D341Med (cell line): Measurements from ENCODE around the gene CARD9.
"Not testable (repeated sequence)": the region's sequence is repeated elsewhere in the genome, so short reads cannot be mapped to it uniquely, and the experiment has no call there.

ENCODE experiments used
- DNase-seq: peaks from one replicate; pipeline ENCODE4 v3.0.0; 2012; ENCODE audit warnings: low spot score

CARD9 gene, protein sequence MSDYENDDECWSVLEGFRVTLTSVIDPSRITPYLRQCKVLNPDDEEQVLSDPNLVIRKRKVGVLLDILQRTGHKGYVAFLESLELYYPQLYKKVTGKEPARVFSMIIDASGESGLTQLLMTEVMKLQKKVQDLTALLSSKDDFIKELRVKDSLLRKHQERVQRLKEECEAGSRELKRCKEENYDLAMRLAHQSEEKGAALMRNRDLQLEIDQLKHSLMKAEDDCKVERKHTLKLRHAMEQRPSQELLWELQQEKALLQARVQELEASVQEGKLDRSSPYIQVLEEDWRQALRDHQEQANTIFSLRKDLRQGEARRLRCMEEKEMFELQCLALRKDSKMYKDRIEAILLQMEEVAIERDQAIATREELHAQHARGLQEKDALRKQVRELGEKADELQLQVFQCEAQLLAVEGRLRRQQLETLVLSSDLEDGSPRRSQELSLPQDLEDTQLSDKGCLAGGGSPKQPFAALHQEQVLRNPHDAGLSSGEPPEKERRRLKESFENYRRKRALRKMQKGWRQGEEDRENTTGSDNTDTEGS

DNA sequence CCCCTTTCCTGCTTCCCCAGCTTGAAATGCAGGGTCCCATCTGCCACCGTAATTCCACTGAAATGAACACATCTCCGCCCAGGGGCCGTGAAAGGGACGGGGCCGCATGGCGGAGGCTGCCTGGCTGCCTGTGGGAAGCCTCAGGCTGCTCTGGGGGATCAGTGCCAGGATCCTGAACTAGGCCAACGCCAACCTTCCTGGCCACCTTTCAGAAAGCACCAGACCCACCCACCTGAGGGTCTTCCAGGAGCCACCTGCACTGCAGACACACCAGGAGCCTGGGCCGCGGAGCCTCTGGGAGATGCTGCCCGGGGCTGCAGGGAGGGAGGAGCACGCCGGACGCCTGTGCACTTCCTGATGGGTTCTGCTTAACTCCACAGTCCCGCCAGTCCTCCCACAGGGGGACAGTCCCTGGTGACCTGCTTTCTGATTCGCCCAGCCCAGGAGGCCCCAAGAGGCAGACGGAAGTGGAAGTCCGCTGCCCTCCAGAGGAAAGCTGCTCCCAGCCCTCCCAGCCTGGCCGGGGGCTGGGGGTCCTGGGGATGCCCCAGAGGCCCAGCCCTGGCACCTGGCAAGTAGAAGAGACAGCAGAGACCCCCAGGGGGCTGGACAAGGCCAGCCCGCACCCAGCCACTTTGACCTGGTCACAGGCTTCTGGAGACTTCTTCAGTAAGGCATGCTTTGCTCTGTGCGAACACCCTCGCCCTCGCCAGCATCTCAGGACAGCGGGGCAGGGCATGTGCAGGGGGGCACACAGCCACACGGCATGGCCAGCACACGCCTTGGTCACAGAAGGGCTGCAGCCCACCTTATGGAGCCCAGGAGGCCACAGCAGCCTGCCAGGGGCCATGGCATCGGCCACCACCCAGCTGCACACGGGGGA lies at the start of gene CARD9:
TSS of gene CARD9 (minus strand) at position 370 of the 883 bp plus-strand sequence. CDS start 1,591 bp downstream, outside the sequence.
- DNase-seq, result no peak

DNA sequence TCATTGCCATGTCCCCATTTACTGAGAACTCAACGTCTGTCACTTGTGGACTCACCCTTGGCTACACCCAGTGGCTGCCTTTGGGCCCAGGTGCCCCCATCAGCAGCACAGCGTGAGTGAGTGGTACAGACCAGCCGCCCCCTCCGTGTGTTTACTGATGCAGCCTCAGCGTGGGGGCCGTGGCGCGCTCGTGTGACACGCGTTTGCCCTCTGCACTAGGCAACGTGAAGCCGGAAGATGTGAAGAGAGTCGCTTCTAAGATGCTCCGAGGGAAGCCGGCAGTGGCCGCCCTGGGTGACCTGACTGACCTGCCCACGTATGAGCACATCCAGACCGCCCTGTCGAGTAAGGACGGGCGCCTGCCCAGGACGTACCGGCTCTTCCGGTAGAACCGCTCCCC lies 49.4 kb upstream of the CARD9 start:
- no peak for DNase-seq

DNA sequence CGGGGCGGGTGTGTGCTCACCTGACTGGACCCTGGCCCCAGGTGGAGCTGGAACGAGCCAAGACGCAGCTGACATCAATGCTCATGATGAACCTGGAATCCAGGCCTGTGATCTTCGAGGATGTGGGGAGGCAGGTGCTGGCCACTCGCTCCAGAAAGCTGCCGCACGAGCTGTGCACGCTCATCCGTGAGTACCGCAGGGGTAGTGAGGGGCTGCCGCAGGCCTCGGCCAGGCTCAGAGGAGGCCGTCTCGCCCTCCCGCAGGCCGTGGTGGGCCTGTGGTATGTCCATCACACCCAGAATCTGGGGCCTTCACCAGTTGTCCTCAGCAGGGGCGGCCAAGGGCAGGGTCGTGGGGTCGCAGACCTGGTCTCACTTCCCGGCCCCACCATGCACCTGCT lies 48.3 kb upstream of the CARD9 start:
- no peak for DNase-seq

DNA sequence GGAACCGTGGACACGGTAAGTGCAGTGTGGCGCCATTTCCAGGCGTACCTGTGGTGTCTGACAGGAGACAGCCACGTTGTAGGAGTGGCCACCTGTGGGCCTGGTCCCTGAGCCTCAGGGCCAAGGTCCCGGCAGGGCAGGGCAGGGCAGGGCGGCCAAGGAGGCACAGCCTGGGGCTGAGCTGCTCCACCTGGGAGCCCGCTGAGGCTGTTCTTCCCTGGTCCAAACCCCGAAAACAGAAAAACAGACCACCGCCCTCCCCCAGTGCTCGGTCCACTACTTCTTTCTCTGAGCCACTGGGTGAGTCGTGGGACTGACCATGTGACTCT lies 45.6 kb upstream of the CARD9 start:
- no peak for DNase-seq

DNA sequence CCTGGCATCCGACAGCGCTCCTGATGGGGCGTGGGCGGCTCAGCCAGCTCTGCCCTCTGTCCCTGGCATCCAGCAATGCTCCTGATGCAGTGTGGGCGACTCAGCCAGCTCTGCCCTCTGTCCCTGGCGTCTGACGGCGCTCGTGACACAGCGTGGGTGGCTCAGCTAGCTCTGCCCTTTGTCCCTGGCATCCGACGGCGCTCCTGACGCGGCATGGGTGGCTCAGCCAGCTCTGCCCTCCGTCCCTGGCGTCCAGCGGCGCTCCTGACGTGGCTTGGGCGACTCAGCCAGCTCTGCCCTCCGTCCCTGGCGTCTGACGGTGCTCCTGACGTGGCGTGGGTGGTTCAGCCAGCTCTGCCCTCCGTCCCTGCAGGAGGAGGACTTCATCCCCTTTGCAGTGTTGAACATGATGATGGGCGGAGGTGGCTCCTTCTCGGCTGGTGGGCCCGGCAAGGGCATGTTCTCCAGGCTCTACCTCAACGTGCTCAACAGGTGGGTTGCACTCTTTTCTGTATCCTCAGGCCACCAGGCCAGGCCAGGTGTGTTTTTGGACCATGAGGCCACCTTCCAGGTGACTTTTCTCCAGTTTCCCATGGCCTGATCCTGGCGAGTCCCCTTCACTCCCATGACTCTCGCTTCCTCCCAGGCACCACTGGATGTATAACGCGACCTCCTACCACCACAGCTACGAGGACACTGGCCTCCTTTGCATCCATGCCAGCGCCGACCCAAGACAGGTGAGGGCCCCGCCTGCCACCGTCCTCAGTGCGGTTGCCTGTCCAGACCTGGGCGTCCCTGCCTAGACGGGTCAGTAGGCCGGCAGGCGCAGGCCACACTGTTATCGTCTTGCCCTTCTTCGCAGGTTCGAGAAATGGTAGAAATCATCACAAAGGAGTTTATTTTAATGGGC lies 45.0 kb upstream of the CARD9 start:
- DNase-seq, result no peak

DNA sequence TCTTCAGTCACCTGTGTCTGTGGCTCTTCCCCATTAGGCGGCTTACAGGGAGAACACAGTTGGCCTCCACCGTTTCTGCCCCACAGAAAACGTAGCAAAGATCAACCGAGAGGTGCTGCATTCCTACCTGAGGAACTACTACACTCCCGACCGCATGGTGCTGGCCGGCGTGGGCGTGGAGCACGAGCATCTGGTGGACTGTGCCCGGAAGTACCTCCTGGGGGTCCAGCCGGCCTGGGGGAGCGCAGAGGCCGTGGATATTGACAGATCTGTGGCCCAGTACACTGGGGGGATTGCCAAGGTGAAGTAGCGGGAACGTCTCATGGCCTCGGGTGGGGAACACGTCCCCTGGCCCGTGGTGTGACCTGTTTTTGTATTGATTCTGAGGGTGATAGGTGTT lies 43.4 kb upstream of the CARD9 start:
- DNase-seq, result no peak

DNA sequence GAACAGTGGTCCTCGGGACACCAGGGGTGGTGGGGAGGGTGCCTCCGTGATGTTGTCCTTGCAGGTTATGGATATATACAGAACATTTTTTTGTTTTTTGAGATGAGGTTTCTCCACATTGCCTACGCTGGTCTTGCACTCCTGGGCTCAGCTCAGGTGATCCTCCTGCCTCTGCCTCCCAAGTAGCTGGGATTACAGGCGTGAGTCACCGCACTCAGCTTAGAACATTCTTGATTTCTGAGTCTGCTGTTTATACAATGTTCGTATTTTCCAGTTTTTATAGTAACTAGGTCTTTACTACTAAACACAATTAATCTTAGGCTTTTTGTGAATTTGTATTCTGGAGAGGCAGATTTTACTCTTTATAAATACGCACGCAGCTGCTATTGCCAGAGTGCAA lies 43.0 kb upstream of the CARD9 start:
- DNase-seq, result no peak

DNA sequence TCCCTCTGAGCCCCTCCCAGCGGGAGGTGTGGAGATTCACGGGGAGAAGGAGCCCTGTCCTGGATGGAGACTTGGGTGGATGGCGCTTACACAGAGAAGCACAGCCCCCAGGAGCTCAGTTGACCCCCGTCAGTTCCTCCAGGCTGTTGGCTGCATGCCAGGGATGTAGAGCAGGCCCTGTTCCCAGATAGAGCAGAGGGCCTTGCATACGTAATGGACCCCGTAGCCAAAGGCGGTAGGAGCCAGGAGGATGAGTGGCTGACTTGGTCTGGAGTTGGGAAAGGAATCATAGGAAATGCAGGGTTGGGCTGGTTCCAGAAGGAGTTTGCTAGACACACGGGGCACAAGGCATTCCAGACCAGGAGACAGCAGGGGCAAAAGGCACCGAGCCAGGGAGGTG lies 39.5 kb upstream of the CARD9 start:
- DNase-seq, result no peak

DNA sequence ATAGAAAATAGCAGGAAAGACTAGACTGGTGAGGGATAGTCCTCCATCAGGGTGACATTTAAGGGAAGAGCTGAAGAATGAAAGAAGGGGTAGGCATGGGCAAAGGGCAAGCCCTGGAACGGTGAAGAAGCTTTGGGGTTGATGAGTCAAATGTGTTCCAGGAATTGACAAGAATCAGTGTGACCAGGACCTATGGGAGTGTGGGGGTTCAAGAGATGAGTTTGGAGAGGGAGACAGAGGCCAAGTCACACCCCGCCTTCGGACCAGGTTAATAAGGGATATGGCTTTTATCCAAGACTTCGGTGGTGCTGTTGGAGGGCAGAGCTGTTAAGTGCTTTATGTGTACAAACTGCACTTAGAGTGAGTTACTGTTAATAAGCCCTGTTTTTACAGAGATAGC lies 37.9 kb upstream of the CARD9 start:
- no peak for DNase-seq

DNA sequence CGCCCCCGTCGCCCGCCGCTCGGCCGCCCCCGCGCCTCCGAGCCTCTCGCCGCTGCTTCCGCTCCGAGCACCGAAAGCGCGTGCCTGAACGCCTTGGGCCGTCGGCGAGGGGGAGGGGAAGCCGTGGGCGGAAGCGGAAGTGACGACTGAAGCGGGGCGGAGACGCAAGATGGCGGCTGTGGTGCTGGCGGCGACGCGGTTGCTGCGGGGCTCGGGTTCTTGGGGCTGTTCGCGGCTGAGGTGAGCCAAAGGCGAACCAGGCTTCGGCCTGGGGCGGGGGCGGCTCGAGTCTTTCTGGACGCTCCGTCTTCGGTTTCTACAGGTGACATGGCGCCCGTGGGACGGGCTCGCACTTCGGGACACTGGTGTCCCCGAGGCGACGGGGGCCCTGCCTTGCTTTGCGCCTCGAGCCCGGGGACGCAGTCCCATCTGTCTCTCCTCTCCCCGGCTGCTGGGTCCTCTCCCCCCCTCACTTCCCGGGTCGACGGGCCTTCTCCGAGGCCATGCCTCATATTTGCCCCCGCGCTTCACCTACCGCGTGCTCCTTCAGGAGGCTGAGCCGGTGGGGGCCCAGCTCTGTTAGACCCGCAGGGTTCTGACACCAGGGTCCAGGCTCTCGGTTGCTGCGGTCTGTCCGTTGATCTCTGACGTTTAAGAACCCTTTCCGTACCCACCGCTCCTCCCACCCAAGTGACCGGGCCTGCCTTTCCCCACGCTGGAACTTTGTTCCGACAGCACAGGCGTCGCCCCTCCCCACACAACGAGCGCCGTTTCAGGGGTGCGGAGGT lies 37.2 kb upstream of the CARD9 start, which contains the start of the genes ENTR1 and PMPCA:
TSS of gene ENTR1 (minus strand) at position 115 of the 788 bp plus-strand sequence. CDS start 217 bp downstream, outside the sequence.
TSS of gene PMPCA (plus strand) at position 159 of the 788 bp plus-strand sequence. CDS start at position 170, 11 bp downstream.
- peak; percentile 98 for DNase-seq

DNA sequence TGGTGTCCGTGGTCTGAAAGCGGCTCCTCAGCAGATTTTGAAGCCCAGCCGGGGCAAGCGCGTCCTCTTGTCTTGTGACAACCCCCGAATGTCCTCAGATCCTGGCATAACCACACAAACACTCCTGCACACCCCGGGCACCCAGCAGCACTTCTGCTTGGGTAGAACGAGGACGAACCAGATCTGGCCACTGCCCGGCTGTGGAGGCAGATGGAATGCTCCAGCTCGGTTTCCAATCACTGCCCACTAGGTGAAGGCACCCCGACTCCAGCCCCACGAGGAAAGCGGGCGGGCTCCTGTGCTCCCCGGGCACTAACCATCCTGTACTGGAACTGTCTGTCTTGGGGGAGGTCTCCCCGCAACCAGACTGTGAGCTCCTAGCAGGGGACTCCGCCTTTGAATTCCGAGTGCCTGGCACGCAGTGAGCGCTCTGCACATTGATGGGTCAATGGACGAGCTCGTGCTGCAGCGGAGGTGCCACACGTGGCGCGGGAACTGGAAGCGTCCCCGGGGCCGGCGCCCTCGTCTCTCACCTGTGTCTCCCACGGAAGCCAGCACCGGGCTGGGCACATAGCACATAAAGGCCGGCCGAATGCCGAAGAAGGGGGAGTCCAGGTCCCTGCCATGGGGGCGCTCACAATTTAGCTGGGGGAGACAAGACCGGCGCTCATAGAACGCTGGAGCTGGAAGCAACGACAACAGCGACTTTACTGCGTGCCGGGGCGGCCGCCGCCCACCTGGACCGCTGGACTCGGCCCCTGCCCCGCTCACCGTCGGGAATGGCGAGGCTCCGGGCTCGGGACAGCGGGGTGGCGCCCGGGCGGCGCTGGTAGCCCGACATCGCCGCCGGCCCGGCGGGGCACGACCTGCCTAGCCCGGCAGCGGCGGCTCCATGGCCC lies 36.3 kb upstream of the CARD9 start:
- peak; percentile 73 for DNase-seq

DNA sequence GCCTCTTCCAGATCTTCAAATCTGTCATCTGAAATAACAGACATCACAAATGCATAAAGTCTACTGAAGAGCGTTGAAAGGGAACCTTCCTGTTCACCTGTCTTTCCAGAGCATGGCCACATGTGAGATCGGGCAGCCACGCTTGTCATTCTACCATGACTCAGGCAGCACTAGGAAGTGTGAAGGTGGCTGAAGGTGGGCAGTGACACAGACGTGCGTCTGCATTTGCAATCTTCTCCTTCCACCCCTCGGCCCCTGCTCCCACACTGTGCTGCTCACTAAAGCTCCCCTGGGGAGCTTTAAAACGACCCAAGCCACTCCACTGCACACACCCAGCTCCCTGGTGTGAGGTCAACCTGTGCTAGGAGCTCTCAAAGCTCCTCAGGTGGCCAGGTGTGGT lies 34.4 kb upstream of the CARD9 start:
- DNase-seq, result no peak

DNA sequence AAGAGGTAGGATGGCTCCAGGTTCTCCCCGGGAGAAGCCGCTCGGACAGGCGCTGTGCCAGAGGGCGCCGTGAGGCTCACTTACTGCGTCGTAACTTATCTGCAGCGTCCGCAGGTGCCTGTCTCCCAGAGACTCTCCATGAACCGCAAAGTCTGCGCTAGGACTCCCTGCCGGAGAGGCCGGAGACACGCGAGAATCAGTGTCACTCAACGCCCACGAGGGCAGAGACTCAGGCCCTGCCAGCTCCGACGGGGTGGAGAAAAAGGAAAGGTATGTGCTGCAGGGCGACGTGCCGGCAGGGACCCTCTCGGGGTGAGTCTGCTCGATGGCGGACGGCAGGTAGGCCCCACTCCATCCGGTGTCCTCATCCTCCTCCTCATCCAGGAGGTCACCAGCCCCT lies 33.6 kb upstream of the CARD9 start:
- not testable (repeated sequence) for DNase-seq

DNA sequence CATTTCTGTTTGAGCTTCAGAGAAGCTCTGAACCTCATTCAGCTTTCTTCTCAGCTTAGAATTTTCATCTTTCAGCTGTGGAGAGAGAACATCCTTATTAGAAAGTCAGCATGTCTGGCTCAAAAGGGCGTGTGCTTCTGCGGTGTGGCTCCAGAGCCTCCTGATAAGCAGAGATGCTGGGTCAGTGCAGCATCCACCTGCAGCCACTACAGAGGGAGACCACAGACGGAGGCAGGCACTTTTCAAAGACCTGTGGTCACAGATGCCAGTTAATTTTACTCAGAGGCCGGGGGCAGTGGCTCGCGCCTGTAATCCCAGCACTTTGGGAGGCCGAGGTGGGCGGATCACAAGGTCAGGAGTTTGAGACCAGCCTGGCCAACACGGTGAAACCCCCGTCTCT lies 32.4 kb upstream of the CARD9 start:
- not testable (repeated sequence) for DNase-seq

DNA sequence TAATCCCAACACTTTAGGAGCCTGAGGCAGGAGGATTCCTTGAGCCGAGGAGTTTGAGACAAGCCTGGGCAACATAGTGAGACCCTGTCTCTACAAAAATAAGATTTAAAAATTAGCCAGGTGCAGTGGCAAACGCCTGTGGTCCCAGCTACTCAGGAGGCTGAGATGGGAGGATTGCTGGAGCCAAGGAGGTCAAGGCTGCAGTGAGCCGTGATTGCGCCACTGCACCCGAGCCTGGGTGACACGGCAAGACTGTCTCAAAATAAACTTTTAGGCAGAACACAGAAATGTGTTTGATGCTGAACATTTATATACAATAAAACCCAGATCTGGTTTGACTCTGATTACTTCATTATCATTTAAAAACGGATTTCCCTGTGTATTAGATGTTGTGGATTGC lies 32.0 kb upstream of the CARD9 start:
- DNase-seq, result no peak

DNA sequence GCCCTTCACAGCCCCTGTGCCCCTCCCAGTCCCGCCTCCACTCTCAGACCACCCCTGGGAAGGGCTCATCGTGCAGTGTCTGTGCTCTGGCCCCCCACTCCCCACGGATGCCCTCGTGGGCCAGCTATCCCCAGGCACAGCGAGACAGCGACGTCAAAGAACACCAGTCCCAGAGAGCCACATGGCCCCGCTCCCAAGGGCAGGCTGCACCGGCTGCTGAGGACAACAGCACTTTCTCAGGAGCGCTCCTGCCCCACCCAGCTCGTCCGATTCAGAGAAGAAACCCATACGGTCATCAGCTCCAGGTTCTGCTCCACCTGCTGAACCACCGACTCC lies 31.3 kb upstream of the CARD9 start:
- DNase-seq, result no peak

DNA sequence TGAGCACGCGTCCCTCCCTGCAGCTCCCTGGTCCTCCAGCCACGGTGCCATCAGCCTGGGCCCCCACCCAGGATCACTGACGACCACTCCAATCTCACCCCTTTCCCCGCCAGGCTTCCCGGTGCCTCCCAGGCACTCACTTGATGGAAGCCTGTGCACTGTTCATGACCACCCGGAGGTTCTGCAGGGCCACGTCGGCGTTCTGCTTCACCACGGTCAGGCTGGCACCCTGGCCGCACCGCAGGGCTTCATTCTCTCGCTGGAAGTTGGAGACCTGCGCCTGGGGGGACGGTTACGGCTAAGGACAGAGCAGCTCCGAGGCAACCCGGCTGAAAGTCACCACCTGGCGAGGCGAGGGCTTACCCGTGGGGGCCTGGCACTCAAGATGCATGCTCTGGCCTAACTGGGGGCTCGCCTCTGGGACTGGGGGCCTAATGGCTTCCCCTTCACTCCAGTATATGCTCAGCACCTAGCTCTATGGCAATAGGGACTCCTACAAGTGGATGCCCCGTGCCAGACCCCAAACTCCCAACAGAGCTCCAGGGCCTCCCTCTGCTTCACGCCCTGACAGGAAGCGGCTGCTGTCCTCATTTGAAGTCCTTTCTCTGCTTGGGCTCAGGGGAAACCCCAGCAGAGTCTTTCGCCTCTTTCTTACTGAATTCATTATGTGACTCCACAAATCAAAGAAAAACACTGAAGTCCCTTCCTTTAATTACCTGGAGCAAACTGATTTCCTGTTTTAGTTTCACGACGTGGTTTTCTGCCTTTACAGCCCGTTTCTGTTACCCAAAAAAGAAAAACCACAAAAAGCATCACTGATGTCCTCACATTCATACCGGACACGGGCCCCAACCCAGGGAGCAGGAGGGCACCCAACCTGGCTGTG lies 30.7 kb upstream of the CARD9 start:
- DNase-seq, result no peak

DNA sequence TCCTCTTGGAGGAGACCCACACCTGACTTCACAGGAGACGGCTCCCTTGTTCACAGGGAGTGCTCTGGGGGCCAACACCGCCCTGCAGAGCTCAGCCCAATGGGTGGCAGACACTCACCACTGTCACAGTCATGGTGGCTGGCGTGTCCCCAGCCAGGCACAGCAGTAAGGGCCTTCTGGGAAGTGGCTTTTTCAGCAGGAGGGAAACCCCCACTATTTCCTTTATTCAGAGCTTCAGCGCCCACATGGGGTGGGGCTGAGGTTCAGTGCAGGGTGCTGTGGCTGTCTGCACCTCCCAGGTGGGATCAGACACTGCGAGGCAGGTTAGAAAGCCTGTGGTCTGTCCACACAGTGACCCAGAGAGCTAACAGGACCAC lies 30.1 kb upstream of the CARD9 start:
- DNase-seq, result no peak

DNA sequence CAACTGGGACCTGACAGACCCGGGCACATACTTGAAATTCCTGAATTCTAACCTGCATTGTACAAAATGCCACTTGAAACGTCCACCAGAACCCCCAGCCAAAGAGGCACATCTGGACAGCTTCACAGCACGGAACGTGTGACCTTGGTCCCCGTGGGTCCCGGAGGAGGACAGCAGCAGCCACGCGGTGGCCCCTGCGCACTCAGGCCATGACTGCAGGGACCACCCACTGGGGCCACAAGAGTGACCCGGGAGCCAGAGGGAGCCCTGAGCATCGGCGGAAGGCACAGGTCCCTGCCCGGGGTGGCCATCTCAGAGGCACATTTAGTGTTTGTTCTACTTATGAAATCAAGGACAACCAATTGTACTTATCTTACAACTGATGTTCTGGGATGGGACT lies 28.6 kb upstream of the CARD9 start:
- no peak for DNase-seq
